GM21825 (cell line): Measurements from ENCODE around the gene CCDC197.

Experiments used
- ATAC-seq: cut with Tn5 transposase; IDR thresholded peaks from one replicate; pipeline ENCODE4 v1.9.1; 2021; ENCODE audit warnings: mild to moderate bottlenecking, moderate library complexity; ENCODE audit not compliant: unreplicated experiment

The CCDC197 gene

DNA sequence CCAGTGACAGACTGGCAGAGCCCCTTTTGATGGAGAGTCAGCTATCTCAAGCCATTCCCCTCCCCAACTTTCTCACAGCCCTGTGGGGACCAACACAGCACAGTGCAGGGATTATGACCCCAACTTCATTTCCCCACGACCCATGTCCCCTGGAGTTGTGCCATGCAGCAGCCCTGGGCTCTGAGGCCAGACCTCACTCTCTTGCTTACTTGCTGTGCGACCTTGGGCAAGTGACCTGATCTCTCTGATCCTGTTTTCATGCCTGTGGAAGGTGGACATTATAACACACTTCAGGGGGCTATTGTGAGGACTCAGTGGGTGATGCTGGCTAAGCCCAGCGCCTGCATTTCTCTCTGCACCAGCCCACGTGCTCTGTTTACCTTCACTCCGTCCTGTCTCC is 43.1 kb downstream of the CCDC197 start:
- ATAC-seq = no peak

DNA sequence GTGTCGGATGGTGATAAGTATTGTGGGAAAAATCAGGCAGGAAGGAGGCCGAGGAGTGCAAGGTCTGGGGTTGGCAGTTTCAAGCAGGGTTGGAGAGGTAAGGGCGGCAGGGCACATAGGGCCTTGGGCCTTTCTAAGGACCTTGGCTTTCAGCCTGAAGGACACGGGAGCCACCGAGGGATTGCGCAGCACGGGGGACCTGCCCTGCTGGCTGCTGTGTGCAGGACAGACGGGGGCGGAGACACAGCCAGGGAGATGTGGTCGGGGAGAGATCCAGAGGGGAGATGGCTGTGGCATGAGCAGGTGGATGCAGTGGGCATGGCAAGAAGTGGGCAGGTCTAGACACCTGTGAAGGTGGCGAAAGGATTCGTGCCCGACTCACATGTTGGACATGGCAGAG is 43.7 kb downstream of the CCDC197 start:
- ATAC-seq = no peak

DNA sequence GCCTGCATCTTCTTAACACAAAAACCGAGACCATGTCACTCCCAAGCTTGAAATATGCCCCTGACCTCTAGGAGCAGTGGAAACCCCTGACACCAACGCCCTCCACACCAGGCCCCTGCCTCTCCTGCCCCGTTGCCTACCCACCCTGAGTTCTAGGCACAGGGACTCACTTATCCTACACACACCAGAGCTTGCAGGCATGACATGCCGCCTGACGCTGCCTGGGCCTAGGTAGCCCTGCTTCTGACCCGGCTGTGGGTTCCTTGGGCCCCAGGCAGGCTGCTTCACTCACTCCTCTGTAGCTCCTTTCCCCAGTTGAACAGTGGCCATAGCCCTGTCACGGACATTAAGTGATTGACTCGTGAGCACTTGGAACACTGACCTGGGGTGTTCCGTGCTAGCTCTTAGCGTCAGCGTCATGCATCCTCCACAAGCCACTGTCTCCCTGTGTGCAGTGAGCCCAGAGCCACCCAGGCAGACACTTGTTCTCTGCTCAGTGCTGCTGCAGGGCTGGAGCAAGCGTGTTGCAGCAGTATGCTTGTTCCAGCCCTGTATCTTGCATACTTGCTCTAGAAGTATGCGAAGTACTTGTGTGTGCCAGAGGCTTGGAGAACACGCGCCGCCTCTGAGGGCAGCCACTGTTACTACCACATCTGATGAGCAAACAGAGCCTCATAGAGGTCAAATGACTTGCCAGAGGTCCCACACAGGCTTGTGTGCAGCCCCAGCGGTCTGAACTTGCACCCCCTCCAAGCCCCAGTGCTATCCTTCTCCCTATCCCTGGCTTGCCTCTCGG is 44.6 kb downstream of the CCDC197 start:
- ATAC-seq = no peak

DNA sequence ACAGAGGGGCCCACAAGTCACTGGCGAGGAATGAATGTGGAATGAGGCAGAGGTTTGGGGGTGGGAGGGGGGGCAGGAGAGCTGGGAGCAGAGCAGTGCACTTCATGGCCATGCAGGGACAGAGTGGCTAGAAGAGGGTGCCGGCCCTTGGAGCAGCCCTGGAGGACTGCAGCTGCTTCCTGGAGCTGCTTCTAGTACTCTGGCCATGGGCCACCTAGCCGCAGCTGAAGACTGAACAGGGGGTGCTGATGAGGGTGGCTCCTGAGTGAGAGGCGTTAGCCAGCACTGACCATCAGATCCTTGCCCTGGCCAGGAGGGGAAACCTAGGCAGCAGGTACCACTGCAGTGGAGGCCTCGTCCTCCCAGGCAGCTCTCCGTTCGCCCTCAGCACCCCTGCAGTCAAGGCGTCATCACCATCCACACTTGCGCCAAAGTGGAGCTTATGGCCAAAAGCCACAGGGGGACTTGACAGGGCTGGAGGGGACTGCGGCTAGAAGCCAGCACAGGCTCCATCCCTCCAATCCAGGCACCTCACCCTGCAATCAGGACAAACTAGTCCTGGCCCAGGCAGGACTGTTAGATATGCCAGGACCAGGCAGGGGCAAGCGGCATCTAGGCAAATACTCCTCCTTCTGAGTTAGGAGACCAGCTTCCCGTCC is 45.5 kb downstream of the CCDC197 start:
- ATAC-seq = no peak

DNA sequence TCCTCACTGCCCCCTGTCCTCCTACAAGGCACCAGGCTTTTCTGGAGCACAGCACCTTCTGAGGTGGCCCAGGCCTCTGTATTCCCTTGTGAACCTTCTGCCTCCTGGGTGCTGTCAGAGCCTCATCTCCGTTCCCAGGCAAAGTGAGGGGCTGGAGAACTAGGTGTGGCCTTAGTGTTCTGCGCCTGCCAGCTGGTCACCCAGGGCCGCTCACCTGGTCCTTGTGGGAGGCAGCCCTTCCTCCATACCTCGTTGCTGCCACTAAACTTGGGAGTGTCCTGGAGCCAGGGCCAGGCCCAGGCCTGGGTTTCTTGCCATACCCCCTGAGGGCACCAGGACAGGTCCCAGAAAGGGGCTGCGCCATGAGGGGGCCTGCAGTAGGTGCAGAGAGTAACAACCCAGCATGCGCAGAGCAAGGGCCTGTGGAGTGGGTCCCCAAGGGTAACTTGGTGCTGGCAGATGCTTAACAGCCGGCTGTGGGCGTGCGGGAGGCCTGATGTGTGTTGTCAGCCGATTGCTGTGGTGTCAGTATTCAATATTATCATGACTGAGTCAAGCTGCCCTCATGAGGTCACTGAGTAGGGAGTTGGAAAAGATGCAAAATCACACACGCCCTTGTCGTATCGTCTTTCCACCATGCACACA is 46.1 kb downstream of the CCDC197 start:
- no peak for ATAC-seq

DNA sequence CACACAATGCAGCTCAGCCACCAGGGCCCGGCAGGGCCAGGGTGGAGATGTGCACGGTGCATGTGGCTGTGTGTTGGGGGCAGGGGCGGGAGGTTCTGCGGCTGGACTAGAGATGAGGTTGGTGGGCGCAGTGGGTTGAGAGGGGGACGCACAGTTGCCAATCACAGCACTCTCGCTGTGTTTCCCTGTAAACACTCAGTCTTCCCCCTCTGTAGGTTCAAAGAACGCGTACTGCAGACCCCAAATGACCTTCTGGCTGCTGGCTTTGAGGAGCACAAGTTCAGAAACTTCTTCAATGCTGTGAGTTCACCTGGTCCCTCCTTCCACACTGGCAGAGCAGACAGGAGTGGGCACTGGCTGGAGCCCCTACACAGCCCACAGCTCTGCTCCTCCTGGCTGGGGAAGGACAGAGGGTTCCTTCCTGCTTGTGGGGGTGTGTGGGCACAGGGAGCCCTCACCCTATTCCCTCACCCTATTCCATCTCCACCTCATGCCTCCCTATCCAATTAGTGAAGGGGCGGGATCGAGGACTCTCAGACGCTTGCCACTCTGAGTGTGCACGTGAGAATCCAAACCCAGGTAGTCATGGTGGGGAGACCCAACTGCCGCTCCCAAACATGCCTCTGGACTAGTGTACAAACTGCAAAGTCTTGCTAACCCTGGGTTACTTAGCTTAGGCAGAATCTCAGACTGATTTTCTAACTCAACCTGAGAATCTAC is 46.8 kb downstream of the CCDC197 start:
- ATAC-seq = no peak

DNA sequence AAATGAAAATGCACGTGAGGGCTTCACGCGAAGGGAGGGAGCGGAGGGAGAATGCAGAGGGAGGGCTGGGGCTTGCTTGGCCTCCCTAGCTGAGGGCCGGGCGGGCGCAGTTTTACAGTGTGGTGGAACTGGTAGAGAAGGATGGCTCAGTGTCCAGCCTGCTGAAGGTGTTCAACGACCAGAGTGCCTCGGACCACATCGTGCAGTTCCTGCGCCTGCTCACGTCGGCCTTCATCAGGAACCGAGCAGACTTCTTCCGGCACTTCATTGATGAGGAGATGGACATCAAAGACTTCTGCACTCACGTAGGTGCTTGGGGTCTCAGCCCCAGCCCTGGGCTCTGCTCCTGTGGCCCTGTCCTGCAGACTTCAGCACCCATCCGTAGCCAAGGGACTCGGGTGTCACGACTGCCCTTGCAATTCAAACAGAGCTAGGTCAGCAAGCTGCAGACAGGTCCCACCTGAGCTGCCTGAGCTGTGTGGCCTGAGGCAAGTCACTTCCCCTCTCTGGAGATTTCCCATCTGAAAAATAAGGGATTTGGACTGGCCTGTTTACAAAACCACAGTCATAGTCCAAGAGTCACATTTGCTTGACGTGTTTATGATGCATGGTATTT is 47.5 kb downstream of the CCDC197 start:
- ATAC-seq = no peak

DNA sequence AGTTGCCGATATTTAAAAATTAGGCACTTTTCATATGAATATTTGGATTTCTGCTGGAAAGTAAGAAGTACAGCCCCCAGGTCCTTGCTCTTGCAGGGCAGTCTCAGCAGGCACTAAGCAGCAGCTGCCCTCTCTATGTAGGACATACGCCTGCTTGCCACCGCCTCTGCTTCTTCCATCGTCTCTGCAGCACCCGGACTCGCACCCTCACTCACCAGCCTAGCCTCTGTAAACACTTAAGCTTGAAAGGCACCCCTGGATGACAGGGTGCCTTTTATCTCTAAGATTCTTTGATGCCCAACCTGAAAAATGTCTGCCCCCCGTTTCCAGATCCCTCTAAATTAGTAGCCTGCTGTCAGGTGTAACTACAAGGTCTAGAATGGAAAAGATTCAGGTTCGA is 48.0 kb downstream of the CCDC197 start:
- ATAC-seq = no peak

DNA sequence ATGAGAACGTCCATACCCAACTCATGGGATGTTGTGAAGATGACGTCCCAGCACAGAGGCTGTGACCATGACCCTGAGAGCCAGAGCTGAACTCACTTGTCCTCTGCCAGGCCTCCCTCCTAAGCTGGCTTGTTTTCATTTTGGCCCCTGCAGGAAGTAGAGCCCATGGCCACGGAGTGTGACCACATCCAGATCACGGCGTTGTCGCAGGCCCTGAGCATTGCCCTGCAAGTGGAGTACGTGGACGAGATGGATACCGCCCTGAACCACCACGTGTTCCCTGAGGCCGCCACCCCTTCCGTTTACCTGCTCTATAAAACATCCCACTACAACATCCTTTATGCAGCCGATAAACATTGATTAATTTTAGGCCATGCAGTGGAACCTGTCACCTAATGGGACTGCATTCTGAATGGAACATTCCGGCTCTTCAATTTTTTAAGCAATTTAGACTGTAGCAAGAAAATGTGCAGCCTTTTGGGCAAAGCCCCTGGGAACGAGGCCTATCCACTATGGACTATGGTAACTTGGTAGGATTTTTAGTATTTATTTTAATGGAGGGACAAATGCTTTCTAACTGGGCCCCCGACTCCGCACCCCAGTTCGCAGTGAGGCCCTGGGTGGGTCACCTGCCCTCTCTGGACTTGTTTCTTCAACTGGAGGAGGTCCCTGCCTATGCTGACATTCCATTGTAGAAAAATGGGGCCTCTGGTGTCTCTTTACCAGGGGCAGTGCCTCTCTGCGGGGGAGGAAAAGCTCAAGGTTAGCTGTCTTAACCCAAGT is 48.7 kb downstream of the CCDC197 start:
- ATAC-seq = no peak

DNA sequence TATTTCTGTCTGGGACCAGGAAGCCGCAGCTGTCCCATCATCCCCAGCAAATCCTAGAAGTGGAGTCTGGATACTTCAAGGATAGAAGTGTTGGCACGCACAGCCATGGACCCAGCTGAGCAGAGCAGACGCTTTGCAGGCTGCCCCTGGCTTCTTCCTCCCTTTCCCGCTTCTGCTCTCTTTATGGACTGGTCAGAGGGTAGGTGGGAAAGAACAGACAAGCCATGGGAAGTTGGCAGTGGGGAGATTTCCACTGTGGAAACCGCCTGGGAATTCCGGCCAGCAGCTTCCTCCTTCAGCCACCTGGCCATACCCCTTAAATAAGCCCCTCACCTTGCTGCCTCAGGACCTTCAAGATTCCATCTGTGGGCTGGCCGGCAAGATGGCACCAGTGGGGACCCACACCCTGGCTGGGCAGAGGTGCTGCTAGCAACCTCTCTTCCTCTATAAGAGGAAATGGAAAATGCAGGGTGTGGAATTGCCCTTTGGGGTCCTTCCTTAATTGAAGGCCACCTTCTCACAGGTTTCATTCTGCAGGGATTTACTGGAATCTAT is 49.7 kb downstream of the CCDC197 start:
- ATAC-seq = no peak

DNA sequence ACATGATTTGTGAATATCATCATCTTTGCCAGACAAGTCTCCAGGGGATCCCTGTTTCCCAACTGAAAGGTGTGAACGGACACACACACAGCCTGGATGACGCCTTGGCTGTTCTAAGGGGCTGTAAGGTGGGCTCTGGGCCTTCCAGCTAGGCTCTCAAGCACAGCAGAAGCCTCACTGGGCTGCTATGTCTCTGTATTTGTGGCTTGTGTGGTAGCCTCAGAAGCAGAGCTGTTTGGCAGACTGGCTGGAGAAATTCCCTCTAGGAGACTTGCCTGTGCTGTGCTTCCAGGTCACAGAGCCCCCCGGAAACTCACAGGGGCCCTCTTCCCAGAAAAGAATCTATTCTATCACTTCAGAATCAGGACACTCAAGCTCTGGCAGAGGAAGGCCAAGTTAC is 50.5 kb downstream of the CCDC197 start:
- ATAC-seq = no peak

DNA sequence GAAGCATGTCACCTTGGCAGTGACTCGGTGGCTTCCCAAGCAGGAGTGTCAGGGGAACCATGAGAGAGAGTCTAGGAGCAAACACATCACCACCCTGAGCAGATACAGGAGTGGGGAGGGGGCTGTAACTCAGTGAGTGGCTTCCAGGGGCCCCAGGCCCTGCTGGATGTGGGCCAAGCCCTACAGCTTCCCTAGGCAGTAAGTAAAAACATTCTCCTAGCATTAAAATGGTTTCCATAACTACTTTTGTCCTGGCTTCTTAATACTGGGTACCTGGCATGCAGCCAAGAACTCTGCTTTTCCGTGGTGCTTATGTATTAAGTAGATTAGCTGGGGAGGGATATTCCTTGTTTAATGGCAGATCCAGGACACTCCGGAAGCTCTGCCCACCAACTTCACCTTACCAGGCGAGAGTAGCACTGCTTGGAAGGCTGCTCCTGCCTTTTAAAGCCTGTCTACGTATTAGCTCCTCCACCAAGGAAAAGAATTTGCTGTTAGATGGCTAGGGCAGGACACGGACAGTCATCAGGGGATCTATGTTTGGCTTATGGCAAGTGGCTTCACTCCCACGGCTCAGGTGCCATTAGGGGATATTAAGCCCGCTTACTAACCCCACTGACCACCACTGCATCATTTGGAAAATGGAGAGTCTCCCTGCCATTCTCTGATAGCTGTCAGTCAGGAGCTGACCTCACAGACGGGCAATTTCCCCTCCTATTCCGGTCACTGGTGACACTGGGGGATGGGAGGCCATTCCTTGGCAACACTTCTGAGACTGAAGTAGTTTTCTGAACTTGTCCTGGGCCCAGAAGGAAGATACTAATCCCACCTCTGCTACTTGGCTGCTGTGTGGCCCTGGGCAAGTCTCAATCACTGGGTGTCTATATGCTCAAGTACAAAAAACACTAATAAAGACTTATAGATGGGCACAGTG is 51.9 kb downstream of the CCDC197 start:
- no peak for ATAC-seq

DNA sequence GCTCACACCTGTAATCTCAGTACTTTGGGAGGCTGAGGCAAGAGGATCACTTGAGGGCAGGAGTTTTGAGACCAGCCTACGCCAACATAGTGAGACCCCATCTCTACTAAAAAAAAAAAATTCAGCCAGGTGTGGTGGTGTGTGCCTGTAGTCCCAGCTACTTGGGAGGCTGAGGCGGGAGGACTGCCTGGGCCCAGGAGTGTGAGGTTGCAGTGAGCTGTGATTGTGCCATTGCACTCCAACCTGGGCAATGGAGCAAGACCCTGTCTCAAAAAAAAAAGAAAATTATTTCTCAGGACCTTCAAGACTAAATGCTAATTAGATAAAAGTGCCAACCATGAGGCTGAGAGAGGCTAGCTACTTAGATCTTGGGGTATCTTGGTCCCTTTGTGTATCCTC is 52.5 kb downstream of the CCDC197 start:
- no peak for ATAC-seq

DNA sequence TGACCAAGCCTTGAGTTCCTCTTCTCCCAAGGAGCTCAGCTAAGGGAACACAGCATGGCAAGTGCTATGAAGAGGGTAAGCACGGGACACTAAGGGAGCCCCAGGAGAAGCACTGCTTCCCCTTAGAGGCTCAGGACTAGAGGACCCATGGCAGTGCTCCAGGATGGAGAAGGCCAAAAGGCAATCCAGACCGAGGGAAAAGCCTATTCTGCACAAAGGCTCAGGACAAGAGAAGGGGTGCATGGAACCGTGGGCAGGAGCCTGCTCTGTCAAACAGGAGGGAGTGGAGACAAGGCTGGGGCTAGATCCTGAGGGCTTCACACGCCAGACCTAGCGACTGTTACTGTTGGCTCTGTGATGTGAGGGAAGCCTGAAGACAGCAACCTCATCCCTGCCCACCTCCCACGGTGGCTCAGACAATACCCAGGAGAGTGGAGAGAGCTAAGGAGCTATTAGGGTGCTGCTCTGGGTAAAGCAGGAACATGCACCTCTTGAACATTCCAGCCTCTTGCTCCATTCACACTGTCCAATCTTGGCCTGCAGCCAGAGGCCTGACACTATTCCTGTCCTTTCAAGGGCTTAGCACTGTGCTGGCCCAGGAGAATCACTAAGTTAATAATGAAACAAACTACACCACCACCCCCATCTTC is 53.3 kb downstream of the CCDC197 start:
- no peak for ATAC-seq

DNA sequence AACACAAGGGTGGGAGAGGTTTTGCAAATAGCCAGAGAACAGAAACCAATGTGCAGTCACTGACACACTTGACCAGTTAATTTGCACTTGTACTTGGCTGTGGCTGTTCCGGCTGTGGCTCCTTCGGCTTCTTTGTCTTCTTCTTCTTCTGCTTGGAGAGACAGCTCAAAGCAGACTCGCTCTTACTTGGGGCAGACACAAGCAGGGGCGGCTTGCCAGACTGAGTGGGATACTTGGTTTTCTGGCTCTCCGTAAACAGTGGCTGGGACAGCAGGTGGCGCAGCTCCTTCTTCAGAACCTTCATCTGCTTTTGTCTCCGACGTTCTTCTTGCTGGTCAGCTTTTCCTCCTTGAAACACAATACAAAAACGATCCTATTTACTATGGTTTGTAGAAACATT is 54.0 kb downstream of the CCDC197 start:
- ATAC-seq = no peak

DNA sequence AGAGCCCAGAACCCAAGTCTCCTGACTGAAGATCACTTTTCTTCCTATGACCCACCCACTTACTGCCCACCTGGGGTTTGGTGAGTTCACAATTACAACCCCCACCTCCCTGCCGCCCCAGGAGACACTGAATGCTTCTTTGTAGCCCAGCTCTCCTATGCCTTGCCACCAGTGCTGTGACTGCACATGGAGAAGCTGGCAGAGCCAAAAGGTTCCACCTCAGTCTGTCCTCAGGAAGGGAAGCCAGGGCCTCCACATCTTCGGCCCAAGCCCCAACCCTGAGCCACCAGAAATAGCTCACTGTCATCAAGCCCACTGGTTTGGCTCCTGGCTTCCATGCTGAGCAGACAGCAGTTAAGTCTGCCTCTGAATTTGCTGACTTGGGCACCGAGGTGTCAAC is 54.7 kb downstream of the CCDC197 start:
- ATAC-seq = no peak

DNA sequence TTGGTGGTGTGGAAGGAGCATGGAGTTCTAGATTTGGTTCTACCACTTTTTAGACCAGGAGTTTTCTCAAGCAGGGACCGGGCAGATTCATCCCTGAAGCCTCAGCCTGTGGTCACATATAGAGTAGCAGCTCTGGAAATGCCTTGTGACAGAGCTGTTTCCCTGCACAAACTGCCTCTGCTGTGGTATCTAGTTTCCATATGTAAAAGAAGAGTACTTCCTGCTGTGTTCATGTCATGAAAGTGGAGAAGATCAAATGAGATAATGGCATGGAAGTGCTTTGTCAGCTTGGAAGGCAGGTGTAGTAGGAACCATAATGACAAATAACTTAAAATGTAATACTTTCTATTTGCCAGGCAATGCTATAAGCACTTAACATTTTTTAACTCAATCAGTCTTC is 55.1 kb downstream of the CCDC197 start:
- ATAC-seq = no peak

DNA sequence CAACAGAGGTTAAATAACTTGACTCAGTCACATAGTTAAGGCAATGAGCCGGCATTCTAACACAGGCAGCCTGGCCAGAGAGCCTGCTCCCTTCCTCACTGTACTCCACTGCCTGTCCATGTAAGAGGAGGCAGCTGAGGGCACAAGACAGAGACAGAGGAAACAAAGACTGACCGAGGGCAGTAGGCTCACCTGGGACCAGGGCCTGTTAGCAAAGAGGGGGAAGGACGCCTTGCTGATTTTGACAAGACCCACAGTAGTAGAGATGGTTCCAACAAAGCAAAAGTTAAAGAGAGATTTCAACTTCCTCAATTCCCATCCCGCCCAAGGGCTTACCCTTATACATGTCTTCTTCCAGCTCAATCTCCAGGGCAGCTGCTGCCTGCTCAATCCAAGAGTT is 55.6 kb downstream of the CCDC197 start:
- ATAC-seq = no peak
